SK-N-SH treated with all-trans-retinoic acid at 6 μM for 48 hours (cell line): ENCODE data around the gene SPA17.

ENCODE experiments used
- ARNTL ChIP-seq: fragments of 450-650 bp; formaldehyde crosslinking; IDR thresholded peaks from 2 replicates; pipeline ENCODE4 v1.5.0; 2020; ENCODE audit warnings: low read depth, mild to moderate bottlenecking, moderate library complexity, borderline replicate concordance
- BACH2 ChIP-seq: fragments of 250-450 bp; sonication (Bioruptor Pico); IDR thresholded peaks from 2 replicates; pipeline ENCODE4 v1.9.0; 2021; ENCODE audit warnings: mild to moderate bottlenecking, borderline replicate concordance
- ESRRG ChIP-seq: fragments of 250-450 bp; sonication (Bioruptor Pico); IDR thresholded peaks from 2 replicates; pipeline ENCODE4 v1.6.1; 2021; ENCODE audit warnings: mild to moderate bottlenecking
- ISL1 ChIP-seq: fragments of 250-450 bp; sonication (Bioruptor Pico); IDR thresholded peaks from 2 replicates; pipeline ENCODE4 v2.1.2; 2022; ENCODE audit warnings: mild to moderate bottlenecking, moderate library complexity
- OSR1 ChIP-seq: fragments of 250-450 bp; sonication (Bioruptor Pico); IDR thresholded peaks from 2 replicates; pipeline ENCODE4 v1.8.0; 2022; ENCODE audit warnings: moderate library complexity, mild to moderate bottlenecking, inconsistent platforms
- PPARA ChIP-seq: fragments of 250-450 bp; sonication (Bioruptor Pico); IDR thresholded peaks from 2 replicates; pipeline ENCODE4 v1.5.0; 2020; ENCODE audit warnings: mild to moderate bottlenecking, borderline replicate concordance
- TOX ChIP-seq: fragments of 250-450 bp; sonication (Bioruptor Pico); IDR thresholded peaks from 2 replicates; pipeline ENCODE4 v1.8.0; 2021; ENCODE audit warnings: mild to moderate bottlenecking, moderate library complexity, borderline replicate concordance
- ZC3H10 ChIP-seq: fragments of 250-450 bp; sonication (Bioruptor Pico); IDR thresholded peaks from 2 replicates; pipeline ENCODE4 v1.5.1; 2021; ENCODE audit warnings: mild to moderate bottlenecking, moderate library complexity
- ZFP3 ChIP-seq: fragments of 250-450 bp; sonication (Bioruptor Pico); IDR thresholded peaks from 2 replicates; pipeline ENCODE4 v1.5.0; 2020; ENCODE audit warnings: mild to moderate bottlenecking, moderate library complexity
- ZFP30 ChIP-seq: fragments of 450-650 bp; formaldehyde crosslinking; IDR thresholded peaks from 2 replicates; pipeline ENCODE4 v1.5.0; 2022; ENCODE audit warnings: mild to moderate bottlenecking, moderate library complexity
- TF ChIP-seq, protein P1 (sequence below): fragments of 250-450 bp; sonication (Bioruptor Pico); IDR thresholded peaks from 2 replicates; pipeline ENCODE4 v1.8.0; 2020; ENCODE audit warnings: mild to moderate bottlenecking, moderate library complexity, borderline replicate concordance
- TF ChIP-seq, protein P2 (sequence below): fragments of 250-450 bp; sonication (Bioruptor Pico); IDR thresholded peaks from 2 replicates; pipeline ENCODE4 v1.5.0; 2020; ENCODE audit warnings: mild to moderate bottlenecking, moderate library complexity

DNA sequence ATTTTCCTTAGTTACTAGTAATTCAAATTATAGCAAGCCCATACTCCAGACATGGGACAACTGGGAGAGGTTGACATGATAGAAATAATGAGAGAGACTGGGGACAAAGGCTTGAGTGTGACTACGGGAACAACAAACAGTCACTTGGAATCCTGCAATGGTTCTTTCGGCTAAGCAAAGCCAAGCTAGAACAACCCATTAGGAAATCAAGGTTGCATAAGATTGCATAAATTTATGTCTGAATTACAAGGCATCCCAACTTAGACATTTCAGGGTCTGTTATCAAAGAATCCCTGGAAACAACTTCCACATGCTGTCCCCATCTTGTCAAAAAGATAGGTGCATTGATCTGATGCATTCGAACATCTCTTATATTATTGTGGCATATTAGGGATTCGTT lies 55.9 kb downstream of the SPA17 start:
- TF ChIP-seq ZFP3 (CRISPR knock-in tag) (no peak), BACH2 (CRISPR knock-in tag) (no peak), ARNTL (CRISPR knock-in tag) (no peak), ISL1 (CRISPR knock-in tag) (no peak), ESRRG (CRISPR knock-in tag) (no peak), ZFP30 (no peak), OSR1 (CRISPR knock-in tag) (no peak), TOX (CRISPR knock-in tag) (no peak), ZC3H10 (CRISPR knock-in tag) (no peak), PPARA (CRISPR knock-in tag) (no peak)
- TF ChIP-seq, protein P1, sequence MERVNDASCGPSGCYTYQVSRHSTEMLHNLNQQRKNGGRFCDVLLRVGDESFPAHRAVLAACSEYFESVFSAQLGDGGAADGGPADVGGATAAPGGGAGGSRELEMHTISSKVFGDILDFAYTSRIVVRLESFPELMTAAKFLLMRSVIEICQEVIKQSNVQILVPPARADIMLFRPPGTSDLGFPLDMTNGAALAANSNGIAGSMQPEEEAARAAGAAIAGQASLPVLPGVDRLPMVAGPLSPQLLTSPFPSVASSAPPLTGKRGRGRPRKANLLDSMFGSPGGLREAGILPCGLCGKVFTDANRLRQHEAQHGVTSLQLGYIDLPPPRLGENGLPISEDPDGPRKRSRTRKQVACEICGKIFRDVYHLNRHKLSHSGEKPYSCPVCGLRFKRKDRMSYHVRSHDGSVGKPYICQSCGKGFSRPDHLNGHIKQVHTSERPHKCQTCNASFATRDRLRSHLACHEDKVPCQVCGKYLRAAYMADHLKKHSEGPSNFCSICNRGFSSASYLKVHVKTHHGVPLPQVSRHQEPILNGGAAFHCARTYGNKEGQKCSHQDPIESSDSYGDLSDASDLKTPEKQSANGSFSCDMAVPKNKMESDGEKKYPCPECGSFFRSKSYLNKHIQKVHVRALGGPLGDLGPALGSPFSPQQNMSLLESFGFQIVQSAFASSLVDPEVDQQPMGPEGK (CRISPR knock-in tag): no peak
- TF ChIP-seq, protein P2, sequence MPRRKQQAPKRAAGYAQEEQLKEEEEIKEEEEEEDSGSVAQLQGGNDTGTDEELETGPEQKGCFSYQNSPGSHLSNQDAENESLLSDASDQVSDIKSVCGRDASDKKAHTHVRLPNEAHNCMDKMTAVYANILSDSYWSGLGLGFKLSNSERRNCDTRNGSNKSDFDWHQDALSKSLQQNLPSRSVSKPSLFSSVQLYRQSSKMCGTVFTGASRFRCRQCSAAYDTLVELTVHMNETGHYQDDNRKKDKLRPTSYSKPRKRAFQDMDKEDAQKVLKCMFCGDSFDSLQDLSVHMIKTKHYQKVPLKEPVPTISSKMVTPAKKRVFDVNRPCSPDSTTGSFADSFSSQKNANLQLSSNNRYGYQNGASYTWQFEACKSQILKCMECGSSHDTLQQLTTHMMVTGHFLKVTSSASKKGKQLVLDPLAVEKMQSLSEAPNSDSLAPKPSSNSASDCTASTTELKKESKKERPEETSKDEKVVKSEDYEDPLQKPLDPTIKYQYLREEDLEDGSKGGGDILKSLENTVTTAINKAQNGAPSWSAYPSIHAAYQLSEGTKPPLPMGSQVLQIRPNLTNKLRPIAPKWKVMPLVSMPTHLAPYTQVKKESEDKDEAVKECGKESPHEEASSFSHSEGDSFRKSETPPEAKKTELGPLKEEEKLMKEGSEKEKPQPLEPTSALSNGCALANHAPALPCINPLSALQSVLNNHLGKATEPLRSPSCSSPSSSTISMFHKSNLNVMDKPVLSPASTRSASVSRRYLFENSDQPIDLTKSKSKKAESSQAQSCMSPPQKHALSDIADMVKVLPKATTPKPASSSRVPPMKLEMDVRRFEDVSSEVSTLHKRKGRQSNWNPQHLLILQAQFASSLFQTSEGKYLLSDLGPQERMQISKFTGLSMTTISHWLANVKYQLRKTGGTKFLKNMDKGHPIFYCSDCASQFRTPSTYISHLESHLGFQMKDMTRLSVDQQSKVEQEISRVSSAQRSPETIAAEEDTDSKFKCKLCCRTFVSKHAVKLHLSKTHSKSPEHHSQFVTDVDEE (CRISPR knock-in tag): no peak
